A673 (cell line): ENCODE data around the gene RAMP1. TPM values are rescaled to one million over a fixed set of nuclear protein-coding genes. Genes with fewer than 3 reads are reported as not detected.

Source experiments
- BruUV-seq: library from RNA; stranded (reverse); fragments of 400-500 nt; replicated peaks from 2 replicates; lab custom pipeline; 2021; lab: Mats Ljungman, UMichigan
- CTCF ChIA-PET: fragments of 300-600 bp; sonication (Branson Sonifier 250); formaldehyde crosslinking; loops from one replicate; lab custom pipeline; 2022; ENCODE audit warnings: antibody characterized with exemption; lab: Charles Lee
- POLR2A ChIA-PET: fragments of 300-600 bp; sonication (Branson Sonifier 250); formaldehyde crosslinking; loops from one replicate; lab custom pipeline; 2022; ENCODE audit warnings: antibody characterized with exemption; ENCODE audit not compliant: low non-redundant PET; lab: Charles Lee
- DNase-seq: peaks from one replicate; pipeline ENCODE4 v3.0.0-alpha.2; 2015; ENCODE audit warnings: low spot score
- H3K27ac ChIP-seq: fragments of 200-600 bp; sonication (generic); 2 replicates; pipeline ENCODE4 v1.5.1; 2016; ENCODE audit warnings: mixed run types, low read depth, mild to moderate bottlenecking, mixed read lengths, antibody characterized with exemption, low read length; ENCODE audit not compliant: poor library complexity, severe bottlenecking
- H3K27me3 ChIP-seq: fragments of 200-600 bp; sonication (generic); replicated peaks from 2 replicates; pipeline ENCODE4 v1.6.1; 2017; ENCODE audit warnings: mixed run types, low read depth, mild to moderate bottlenecking, mixed read lengths, antibody characterized with exemption, low read length; ENCODE audit not compliant: insufficient read depth, poor library complexity
- H3K36me3 ChIP-seq: fragments of 200-600 bp; sonication (generic); 2 replicates; pipeline ENCODE4 v1.6.1; 2016; ENCODE audit warnings: mixed run types, mild to moderate bottlenecking, mixed read lengths, antibody characterized with exemption, low read length; ENCODE audit not compliant: insufficient read depth, poor library complexity, severe bottlenecking
- H3K4me1 ChIP-seq: fragments of 200-600 bp; sonication (generic); 2 replicates; pipeline ENCODE4 v1.6.1; 2017; ENCODE audit warnings: mixed run types, mild to moderate bottlenecking, mixed read lengths, antibody characterized with exemption, low read length; ENCODE audit not compliant: insufficient read depth, poor library complexity, severe bottlenecking
- H3K4me3 ChIP-seq: fragments of 200-600 bp; sonication (generic); 2 replicates; pipeline ENCODE4 v1.5.1; 2016; ENCODE audit warnings: low read depth, mixed run types, mild to moderate bottlenecking, mixed read lengths, low read length; ENCODE audit not compliant: poor library complexity, severe bottlenecking
- H3K9me3 ChIP-seq: fragments of 200-600 bp; sonication (generic); 2 replicates; pipeline ENCODE4 v1.6.1; 2016; ENCODE audit warnings: mixed run types, low read depth, mild to moderate bottlenecking, mixed read lengths, antibody characterized with exemption, low read length; ENCODE audit not compliant: poor library complexity, severe bottlenecking
- CTCF ChIP-seq: fragments of 300-800, 200-600 bp; sonication (generic); conservative IDR thresholded peaks from 2 replicates; pipeline ENCODE4 v1.5.1; 2017; ENCODE audit warnings: low read depth, mild to moderate bottlenecking, antibody characterized with exemption, low read length, moderate library complexity, mixed read lengths
- EZH2 ChIP-seq: fragments of 200-600 bp; sonication (generic); IDR thresholded peaks from 2 replicates; pipeline ENCODE4 v1.6.1; 2017; ENCODE audit warnings: borderline replicate concordance, low read depth, mild to moderate bottlenecking, mixed read lengths, antibody characterized with exemption, low read length; ENCODE audit not compliant: poor library complexity, severe bottlenecking
- intact Hi-C: fragments of 100-400 bp; cut with micrococcal nuclease; formaldehyde crosslinking; loops from one replicate; pipeline ENCODE4 v1.10.0; 2022; ENCODE audit not compliant: unreplicated experiment
- total RNA-seq: library from RNA; stranded (reverse); gene quantifications from 2 replicates; pipeline ENCODE4 v1.2.3, GENCODE V29; 2021

The RAMP1 gene
- total RNA-seq, 1 experiment from 2014 or later = 24.8 TPM

- no TSS peak for BruUV-seq
- Histone ChIP-seq H3K36me3 (no peaks in the 10 kb centered on the region), H3K4me3 (no peak overlapping the region), H3K9me3 (no peaks in the 10 kb centered on the region), H3K27ac (no peak overlapping the region), H3K27me3 (no peaks in the 10 kb centered on the region), H3K4me1 (no peaks in the 10 kb centered on the region)
- ChIA-PET CTCF (no interaction called here), POLR2A (no interaction called here)
- intact Hi-C loops = no loop called here
- TF ChIP-seq EZH2 = no peak
- TF ChIP-seq CTCF = no peak
- DNase-seq = no peak
These were observed 53.9 kb downstream of the RAMP1 start for GRCh38 chr2:237913193-237913917.

GRCh38 chr2:237915576-237915975, 56.2 kb downstream of the RAMP1 start:
- CTCF ChIA-PET = no interaction called here
- Histone ChIP-seq H3K27me3 (no peaks in the 10 kb centered on the region), H3K36me3 (no peaks in the 10 kb centered on the region), H3K27ac (no peak overlapping the region), H3K4me1 (no peaks in the 10 kb centered on the region), H3K4me3 (no peak overlapping the region), H3K9me3 (no peaks in the 10 kb centered on the region)
- POLR2A ChIA-PET = no interaction called here
- intact Hi-C loops = no loop called here
- no TSS peak for BruUV-seq
- DNase-seq = no peak
- TF ChIP-seq EZH2 = no peak
- TF ChIP-seq CTCF = no peak

- Histone ChIP-seq H3K36me3 (no peaks in the 10 kb centered on the region), H3K27ac (no peak overlapping the region), H3K4me1 (no peaks in the 10 kb centered on the region), H3K4me3 (no peak overlapping the region), H3K27me3 (no peaks in the 10 kb centered on the region), H3K9me3 (no peaks in the 10 kb centered on the region)
- no TSS peak for BruUV-seq
- no peak for TF ChIP-seq EZH2
- TF ChIP-seq CTCF = no peak
- CTCF ChIA-PET = interaction anchor here (0.8 kb wide), 1 partner anchor 19 kb away, joined by 3 read pairs; no protein-coding TSS in a partner anchor
- intact Hi-C loops = no loop called here
- no peak for DNase-seq
- POLR2A ChIA-PET = no interaction called here
These were observed 56.9 kb downstream of the RAMP1 start for GRCh38 chr2:237916296-237916695.
